GM12864 (cell line): Measurements from ENCODE around the gene TTC34.

Source experiments
- DNase-seq: peaks from one replicate; pipeline ENCODE4 v3.0.0-alpha.2; 2011; ENCODE audit warnings: low read depth
- H3K4me3 ChIP-seq: 2 replicates; pipeline ENCODE4 v1.5.1; 2011; ENCODE audit warnings: mild to moderate bottlenecking, low read depth, low read length, control low read depth
- CTCF ChIP-seq: IDR thresholded peaks from 2 replicates; pipeline ENCODE4 v1.5.1; 2011; ENCODE audit warnings: low read depth, mild to moderate bottlenecking, moderate library complexity, low read length, control low read depth, inconsistent platforms; ENCODE audit errors: missing control alignments

Gene TTC34

GRCh38 chr1:2604156-2604843 is 197.2 kb downstream of the TTC34 start:
- DNase-seq: no peak
- no peak overlapping the region for H3K4me3 ChIP-seq
- no peak for TF ChIP-seq CTCF

- DNase-seq: no peak
- no peak overlapping the region for H3K4me3 ChIP-seq
- no peak for TF ChIP-seq CTCF
Observed at GRCh38 chr1:2603521-2604155, 197.9 kb downstream of the TTC34 start.

GRCh38 chr1:2602866-2603520 is 198.5 kb downstream of the TTC34 start:
- TF ChIP-seq CTCF: no peak
- DNase-seq: no peak
- no peak overlapping the region for H3K4me3 ChIP-seq

GRCh38 chr1:2602311-2602835 is 199.1 kb downstream of the TTC34 start:
- H3K4me3 ChIP-seq: no peak overlapping the region
- TF ChIP-seq CTCF: no peak
- no peak for DNase-seq

GRCh38 chr1:2601721-2602303 is 199.7 kb downstream of the TTC34 start:
- no peak for TF ChIP-seq CTCF
- H3K4me3 ChIP-seq: no peak overlapping the region

GRCh38 chr1:2598329-2598931 is 203.1 kb downstream of the TTC34 start:
- DNase-seq: no peak

More at GRCh38 chr1:2601721-2602303, 199.7 kb downstream of the TTC34 start:
- DNase-seq: no peak

More at GRCh38 chr1:2598329-2598931, 203.1 kb downstream of the TTC34 start:
- peak; percentile 23 for TF ChIP-seq CTCF
- H3K4me3 ChIP-seq: no peak overlapping the region
